GM12872 (cell line): ENCODE results near the gene CUL2.
A peak's percentile ranks its signal among the peaks of the same experiment; 100 is the strongest.

Experiments
- CTCF ChIP-seq: IDR thresholded peaks from 3 replicates; pipeline ENCODE4 v1.5.1; 2011; ENCODE audit warnings: low read depth, mild to moderate bottlenecking, low read length, moderate library complexity; ENCODE audit not compliant: insufficient read depth

Gene CUL2

GRCh38 chr10:35127289-35127891, 37.2 kb upstream of the CUL2 start:
- no peak for TF ChIP-seq CTCF

GRCh38 chr10:35126530-35127288, 36.6 kb upstream of the CUL2 start, which contains the start of gene CREM:
Gene CREM, plus strand, starts transcription at chr10:35126846. Its CDS starts 10,990 bp downstream, at chr10:35137836.
- TF ChIP-seq CTCF = peak; percentile 60

GRCh38 chr10:35126062-35126529, 36.0 kb upstream of the CUL2 start:
- no peak for TF ChIP-seq CTCF

- no peak for TF ChIP-seq CTCF
Measured at GRCh38 chr10:35124540-35124939, 34.4 kb upstream of the CUL2 start.

GRCh38 chr10:35119378-35119777, 29.2 kb upstream of the CUL2 start:
- no peak for TF ChIP-seq CTCF

- no peak for TF ChIP-seq CTCF
Measured at GRCh38 chr10:35112571-35112970, 22.4 kb upstream of the CUL2 start.

- TF ChIP-seq CTCF = no peak
Measured at GRCh38 chr10:35103882-35104281, 13.7 kb upstream of the CUL2 start.
